Measurements from ENCODE around the gene HEXIM2.

The HEXIM2 gene

DNA sequence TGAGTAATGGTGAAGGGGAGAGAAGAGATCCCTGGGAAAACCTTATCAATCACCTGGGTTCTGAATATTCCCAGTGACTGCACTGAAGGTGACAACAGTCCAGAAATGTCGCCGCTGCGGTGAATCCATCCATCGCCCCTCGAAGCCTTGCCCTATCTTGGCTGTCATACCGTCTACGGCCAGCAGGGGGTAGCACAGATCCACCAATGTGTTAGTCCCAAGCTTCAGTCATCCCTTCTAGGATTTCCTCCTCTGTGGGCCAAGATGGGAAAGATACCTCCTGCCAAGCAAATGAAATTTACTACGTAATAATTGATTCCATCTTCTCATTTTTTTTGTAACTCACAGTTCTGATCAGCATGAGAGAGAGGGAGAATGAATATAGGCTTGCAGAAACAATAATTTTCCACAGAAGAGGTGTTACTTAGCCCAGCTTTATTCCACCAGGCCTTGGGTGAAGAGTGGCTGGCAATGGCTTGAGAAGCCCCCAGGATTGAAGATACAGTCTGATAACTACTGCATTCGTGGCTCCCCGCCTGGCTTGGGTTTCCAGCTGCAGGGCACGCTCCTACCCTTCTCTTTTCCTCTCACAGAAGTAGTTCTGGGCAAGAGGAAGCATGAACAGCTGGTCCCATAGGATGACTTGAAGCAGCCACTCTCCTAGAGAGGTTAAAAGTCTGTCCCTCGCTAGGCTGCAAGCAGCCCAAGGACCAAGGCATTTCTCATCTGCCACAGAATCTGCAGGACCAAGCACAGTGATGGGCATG, 57.4 kb downstream of the HEXIM2 start:
- DNase-seq (ENCODE audit: insufficient read length, low spot score) = no peak
- TF ChIP-seq POLR2AphosphoS5 (IDR thresholded peaks at IDR 0.05; ENCODE audit: low read depth, low read length) (no peak), POLR2A (IDR thresholded peaks at IDR 0.05; ENCODE audit: low read depth, low read length) (no peak), PAX5 (IDR thresholded peaks at IDR 0.05; ENCODE audit: insufficient read depth, low read length, severe bottlenecking) (no peak), POU2F2 (IDR thresholded peaks at IDR 0.05; ENCODE audit: low read depth, low read length) (no peak), TAF1 (IDR thresholded peaks at IDR 0.05; ENCODE audit: low read depth, low read length) (no peak)
- peak; percentile 99 for FAIRE-seq
